Natural killer cell (primary cell): ENCODE results near the gene SLC13A1. TPM values are rescaled to one million over a fixed set of nuclear protein-coding genes. Genes with fewer than 3 reads are reported as not detected.

ENCODE experiments used
- ATAC-seq, 3 donors: fragments of 150-1000 bp in 2 of 3; fragments of 200-7000 bp in 1 of 3; cut with Tn5 transposase; 1 replicate in 1 of 3; 2 replicates in 2 of 3; pipeline ENCODE4 v1.10.0; 2021; ENCODE audit warnings: mild to moderate bottlenecking in 2 of 3, moderate library complexity in 2 of 3
- DNase-seq, 2 donors: peaks; one replicate each; pipeline versions ENCODE4 v3.0.0 to v3.0.0-alpha.2; 2013 to 2021; ENCODE audit warnings: mixed read lengths in 1 of 2
- H3K27ac ChIP-seq: one replicate; pipeline ENCODE4 v1.5.1; 2013; ENCODE audit warnings: mild to moderate bottlenecking, low read length
- H3K27me3 ChIP-seq: one replicate; pipeline ENCODE4 v1.6.1; 2013; ENCODE audit warnings: low read length; ENCODE audit not compliant: control insufficient read depth, insufficient read depth
- H3K36me3 ChIP-seq: one replicate; pipeline ENCODE4 v1.6.1; 2013; ENCODE audit warnings: low read length; ENCODE audit not compliant: control insufficient read depth, insufficient read depth
- H3K4me1 ChIP-seq: one replicate; pipeline ENCODE4 v1.6.1; 2013; ENCODE audit warnings: low read length; ENCODE audit not compliant: control insufficient read depth, insufficient read depth
- H3K4me3 ChIP-seq: one replicate; pipeline ENCODE4 v1.5.1; 2013; ENCODE audit warnings: low read length
- H3K9me3 ChIP-seq: one replicate; pipeline ENCODE4 v1.6.1; 2013; ENCODE audit warnings: low read length; ENCODE audit not compliant: control insufficient read depth, insufficient read depth
- H3K27ac Mint-ChIP-seq, 2 donors: one replicate each; pipeline ENCODE4 v1.8.0; 2022; ENCODE audit warnings: mild to moderate bottlenecking in 2 of 2, mixed read lengths in 2 of 2, moderate library complexity in 1 of 2
- H3K27me3 Mint-ChIP-seq, 2 donors: one replicate each; pipeline ENCODE4 v1.8.0; 2022; ENCODE audit warnings: low read depth in 2 of 2, mixed read lengths in 2 of 2
- H3K36me3 Mint-ChIP-seq: one replicate; pipeline ENCODE4 v1.8.0; 2022; ENCODE audit warnings: mixed read lengths
- H3K4me1 Mint-ChIP-seq, 2 donors: one replicate each; pipeline ENCODE4 v1.8.0; 2022; ENCODE audit warnings: mixed read lengths in 2 of 2
- H3K4me3 Mint-ChIP-seq: one replicate; pipeline ENCODE4 v1.8.0; 2022; ENCODE audit warnings: mild to moderate bottlenecking, moderate library complexity, mixed read lengths
- H3K9me3 Mint-ChIP-seq, 2 donors: one replicate each; pipeline ENCODE4 v1.8.0; 2022; ENCODE audit warnings: mixed read lengths in 2 of 2
- CTCF ChIP-seq: fragments of 200-600 bp; IDR thresholded peaks from one replicate; pipeline ENCODE4 v1.8.0; 2022; ENCODE audit warnings: antibody characterized with exemption
- WGBS: methylation state at CpG from one replicate; pipeline ENCODE4 v1.1.7; 2013; ENCODE audit warnings: missing lambda C conversion rate; ENCODE audit not compliant: insufficient coverage; 5-methylcytosine and 5-hydroxymethylcytosine counted together
- intact Hi-C: fragments of 100-400 bp; cut with micrococcal nuclease; formaldehyde crosslinking; loops from one replicate; pipeline ENCODE4 v1.14.2; 2022
- total RNA-seq, 4 donors: library from RNA; stranded (reverse); fragments of 120-200 nt in 1 of 4; gene quantifications; one replicate each; pipeline versions ENCODE4 v1.2.3 to v1.2.4, GENCODE V29; 2013 to 2022

The SLC13A1 gene
- total RNA-seq, 3 donors from 2014 or later (not counting 1 experiment from before 2014, with no cell fraction given) = not detected

GRCh38 chr7:123125231-123125630, 74.5 kb downstream of the SLC13A1 start:
- H3K4me1 Mint-ChIP-seq = no peaks in the 10 kb centered on the region
- no peak overlapping the region for H3K27ac ChIP-seq
- ATAC-seq = no peak
- no peaks in the 10 kb centered on the region for H3K27me3 Mint-ChIP-seq
- H3K36me3 ChIP-seq = no peaks in the 10 kb centered on the region
- intact Hi-C loops = no loop called here
- H3K27me3 ChIP-seq = no peaks in the 10 kb centered on the region
- no peak for TF ChIP-seq CTCF
- no peaks in the 10 kb centered on the region for H3K4me1 ChIP-seq
- no peak for DNase-seq
- no peak overlapping the region for H3K4me3 ChIP-seq
- H3K9me3 ChIP-seq = peaks cover 2% of the 10 kb centered on the region
- H3K9me3 Mint-ChIP-seq = peaks cover 2 to 12% of the 10 kb centered on the region in 2 donors
- 75% methylated on average over 3 of the region's 3 CpGs for WGBS
- H3K27ac Mint-ChIP-seq = no peak overlapping the region
- H3K36me3 Mint-ChIP-seq = no peaks in the 10 kb centered on the region
- H3K4me3 Mint-ChIP-seq = no peak overlapping the region

- Histone ChIP-seq H3K4me3 (no peak overlapping the region), H3K27me3 (no peaks in the 10 kb centered on the region), H3K36me3 (no peaks in the 10 kb centered on the region), H3K4me1 (no peaks in the 10 kb centered on the region), H3K27ac (no peak overlapping the region), H3K9me3 (peaks cover 2% of the 10 kb centered on the region)
- no peak for DNase-seq
- H3K27ac Mint-ChIP-seq = no peak overlapping the region
- H3K4me1 Mint-ChIP-seq = no peaks in the 10 kb centered on the region
- H3K4me3 Mint-ChIP-seq = no peak overlapping the region
- intact Hi-C loops = no loop called here
- no peaks in the 10 kb centered on the region for H3K27me3 Mint-ChIP-seq
- TF ChIP-seq CTCF = no peak
- peaks cover 6 to 20% of the 10 kb centered on the region in 2 donors for H3K9me3 Mint-ChIP-seq
- H3K36me3 Mint-ChIP-seq = no peaks in the 10 kb centered on the region
- no peak for ATAC-seq
These were observed 76.9 kb downstream of the SLC13A1 start for GRCh38 chr7:123122916-123123315.

- Histone ChIP-seq H3K27me3 (no peaks in the 10 kb centered on the region), H3K9me3 (peaks cover 1% of the 10 kb centered on the region), H3K4me1 (no peaks in the 10 kb centered on the region), H3K36me3 (no peaks in the 10 kb centered on the region), H3K4me3 (no peak overlapping the region), H3K27ac (no peak overlapping the region)
- ATAC-seq = no peak
- Mint-ChIP-seq H3K27me3 (no peaks in the 10 kb centered on the region), H3K9me3 (peaks cover 13 to 25% of the 10 kb centered on the region in 2 donors), H3K36me3 (no peaks in the 10 kb centered on the region), H3K4me3 (no peak overlapping the region), H3K27ac (no peak overlapping the region), H3K4me1 (no peaks in the 10 kb centered on the region)
- intact Hi-C loops = no loop called here
- no peak for TF ChIP-seq CTCF
- DNase-seq = no peak
These were observed 79.5 kb downstream of the SLC13A1 start for GRCh38 chr7:123120286-123120685.

GRCh38 chr7:123115331-123115730, 84.4 kb downstream of the SLC13A1 start:
- DNase-seq (no peak), ATAC-seq (no peak)
- Mint-ChIP-seq H3K9me3 (peaks cover 24% of the 10 kb centered on the region in 2 donors), H3K4me3 (no peak overlapping the region), H3K27me3 (no peaks in the 10 kb centered on the region), H3K27ac (no peak overlapping the region), H3K4me1 (no peaks in the 10 kb centered on the region), H3K36me3 (no peaks in the 10 kb centered on the region)
- H3K4me3 ChIP-seq = no peak overlapping the region
- no peaks in the 10 kb centered on the region for H3K9me3 ChIP-seq
- H3K4me1 ChIP-seq = no peaks in the 10 kb centered on the region
- TF ChIP-seq CTCF = no peak
- intact Hi-C loops = no loop called here
- no peak overlapping the region for H3K27ac ChIP-seq
- H3K27me3 ChIP-seq = no peaks in the 10 kb centered on the region
- H3K36me3 ChIP-seq = no peaks in the 10 kb centered on the region
- 84% methylated on average over 3 of the region's 3 CpGs for WGBS
